Midbrain (tissue), 1 donor: ENCODE results near the gene COX8A.
"Not testable (repeated sequence)": the region's sequence is repeated elsewhere in the genome, so short reads cannot be mapped to it uniquely, and the experiment has no call there.

ENCODE experiments used
- DNase-seq: peaks from one replicate; lab custom pipeline; 2025; lab: John Stamatoyannopoulos, UW

Gene COX8A

DNA sequence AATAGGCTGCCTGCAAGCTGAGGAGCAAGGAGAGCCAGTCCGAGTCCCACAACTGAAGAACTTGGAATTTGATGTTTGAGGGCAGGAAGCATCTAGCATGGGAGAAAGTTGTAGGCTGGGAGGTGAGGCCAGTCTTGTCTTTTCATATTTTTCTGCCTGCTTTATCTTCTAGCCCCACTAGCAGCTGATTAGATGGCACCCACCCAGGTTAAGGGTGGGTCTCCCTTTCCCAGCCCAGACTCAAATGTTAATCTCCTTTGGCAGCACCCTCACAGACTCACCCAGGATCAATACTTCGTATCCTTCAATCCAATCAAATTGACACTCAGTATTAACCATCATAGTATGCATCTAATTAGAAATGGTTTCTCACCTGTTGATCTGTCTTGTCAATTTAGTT lies 5.0 kb upstream of the COX8A start:
- DNase-seq: no peak

DNA sequence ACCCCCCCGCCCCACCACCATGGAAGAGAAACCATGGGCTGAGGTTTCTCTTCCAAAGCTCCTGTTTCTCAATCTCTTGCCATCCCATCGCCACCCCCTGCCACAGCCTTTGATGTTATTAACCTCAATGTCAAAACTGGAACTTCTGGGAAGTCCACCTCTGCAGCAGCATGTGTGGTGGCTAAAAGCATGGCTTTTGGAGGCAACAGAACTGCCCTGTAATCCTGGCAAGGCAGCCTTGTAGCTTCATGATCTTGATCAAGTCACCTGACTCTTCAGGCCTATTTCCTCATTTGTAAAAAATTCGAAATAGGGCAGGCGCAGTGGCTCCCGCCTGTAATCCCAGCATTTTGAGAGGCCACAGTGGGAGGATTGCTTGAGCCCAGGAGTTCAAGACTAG lies 3.5 kb upstream of the COX8A start:
- no peak for DNase-seq

DNA sequence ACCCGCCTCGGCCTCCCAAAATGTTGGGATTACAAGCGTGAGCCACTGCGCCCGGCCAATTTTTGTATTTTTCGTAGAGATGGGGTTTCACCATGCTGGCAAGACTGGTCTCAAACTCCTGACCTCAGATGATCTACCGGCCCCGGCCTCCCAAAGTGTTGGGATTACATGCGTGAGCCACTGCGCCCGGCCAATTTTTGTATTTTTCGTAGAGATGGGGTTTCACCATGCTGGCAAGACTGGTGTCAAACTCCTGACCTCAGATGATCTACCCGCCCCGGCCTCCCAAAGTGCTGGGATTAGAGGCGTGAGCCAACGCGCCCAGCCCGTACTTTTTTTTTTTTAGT lies 535 bp upstream of the COX8A start:
- not testable (repeated sequence) for DNase-seq

- no peak for DNase-seq
Measured at GRCh38 chr11:63978551-63979239, 4.3 kb downstream of the COX8A start.

GRCh38 chr11:63979426-63979825 lies 5.0 kb downstream of the COX8A start:
- DNase-seq: no peak

DNA sequence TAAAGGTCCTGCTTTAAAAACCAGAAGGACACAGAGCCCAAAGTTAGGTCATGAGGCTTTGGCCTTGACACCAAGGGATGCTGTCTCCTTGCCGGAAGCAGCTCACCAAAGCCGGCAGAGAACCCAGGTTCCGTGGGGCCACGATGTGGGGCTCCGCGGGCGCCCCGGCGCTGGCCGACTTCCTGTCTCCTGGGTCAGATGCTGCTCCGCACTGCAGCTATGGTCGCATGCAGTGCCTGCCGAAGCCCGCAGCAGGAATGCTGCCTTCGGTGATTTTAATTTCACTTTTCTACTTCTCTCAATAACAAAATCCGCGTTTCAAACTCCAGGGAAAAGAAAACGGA lies 11.4 kb downstream of the COX8A start:
- no peak for DNase-seq

DNA sequence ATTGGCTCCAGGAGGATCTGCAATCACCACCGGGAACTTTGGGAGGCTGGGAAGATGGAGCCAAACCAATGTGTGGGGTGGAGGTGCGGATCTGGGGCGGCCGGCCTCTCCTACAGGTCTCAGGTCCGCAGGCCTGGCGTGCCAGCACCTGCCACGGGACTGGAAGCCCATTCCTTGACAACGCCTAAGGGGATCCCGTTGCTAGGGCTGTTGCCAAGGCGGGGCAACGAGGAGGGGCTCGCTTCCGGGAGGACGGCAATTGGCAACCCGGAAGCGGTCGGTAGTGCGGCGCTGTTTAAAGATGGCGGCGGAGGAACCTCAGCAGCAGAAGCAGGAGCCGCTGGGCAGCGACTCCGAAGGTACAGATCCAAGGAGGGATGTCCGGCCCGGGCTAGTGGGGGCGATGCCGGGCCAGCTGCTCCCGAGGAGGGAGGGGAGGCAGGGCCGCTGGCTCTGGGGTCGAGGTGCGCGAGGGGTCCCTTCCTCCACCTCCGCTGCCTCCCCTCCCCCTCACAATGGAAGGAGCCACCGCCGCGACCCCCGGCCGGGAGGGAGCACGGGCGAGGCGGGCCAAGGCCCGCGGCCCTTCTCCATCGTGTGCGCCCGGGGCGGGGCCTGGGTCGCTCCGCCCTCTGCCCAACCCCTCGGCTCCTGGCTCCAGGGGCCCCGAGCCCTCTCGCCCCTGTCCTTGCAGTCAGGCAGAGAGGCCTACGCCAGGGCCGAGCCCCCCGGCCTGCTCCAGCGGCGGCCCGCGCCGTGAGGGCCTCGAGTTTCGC lies 11.9 kb downstream of the COX8A start, which contains the start of gene OTUB1:
Gene OTUB1 (plus strand): TSS at position 283 of the 776 bp plus-strand sequence. CDS start 19 bp downstream, at position 302.
- DNase-seq: peak; percentile 88

GRCh38 chr11:63986932-63987513 lies 12.6 kb downstream of the COX8A start:
- no peak for DNase-seq

GRCh38 chr11:63991558-63991957 lies 17.1 kb downstream of the COX8A start:
- DNase-seq: no peak

DNA sequence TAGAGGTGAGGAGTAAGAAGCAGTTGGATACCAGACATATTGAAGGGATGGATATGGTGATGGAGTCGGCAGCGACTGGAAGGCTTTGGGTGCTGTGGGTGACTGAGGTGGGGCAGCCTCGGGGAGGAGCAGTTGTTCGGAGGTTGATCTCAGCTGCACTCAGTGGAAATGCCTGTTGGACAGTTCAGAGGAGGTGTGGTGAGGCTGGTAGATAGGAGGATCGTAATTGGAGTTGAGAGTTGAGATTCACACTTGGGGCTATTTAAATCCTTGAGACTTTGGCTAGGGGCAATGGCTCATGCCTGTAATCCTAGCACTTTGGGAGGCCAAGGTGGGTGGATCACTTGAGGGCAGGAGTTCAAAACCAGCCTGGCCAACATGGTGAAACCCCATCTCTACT lies 18.7 kb downstream of the COX8A start:
- DNase-seq: no peak

DNA sequence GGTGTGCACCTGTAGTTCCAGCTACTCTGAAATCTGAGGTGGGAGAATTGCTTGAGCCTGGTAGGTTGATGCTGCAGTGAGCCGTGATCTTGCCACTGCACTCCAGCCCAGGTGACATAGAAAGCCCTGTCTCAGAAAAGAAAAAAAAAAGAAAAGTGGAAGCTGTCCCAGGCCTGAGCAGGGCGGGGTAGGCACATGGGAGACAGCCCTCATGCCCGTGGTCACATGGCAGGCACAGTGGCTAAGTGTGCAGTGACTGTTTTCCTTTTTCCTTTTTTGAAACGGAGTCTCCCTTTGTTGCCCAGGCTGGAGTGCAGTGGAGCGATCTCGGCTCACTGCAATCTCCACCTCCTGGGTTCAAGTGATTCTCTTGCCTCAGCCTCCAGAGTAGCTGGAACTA lies 19.6 kb downstream of the COX8A start:
- DNase-seq: no peak

DNA sequence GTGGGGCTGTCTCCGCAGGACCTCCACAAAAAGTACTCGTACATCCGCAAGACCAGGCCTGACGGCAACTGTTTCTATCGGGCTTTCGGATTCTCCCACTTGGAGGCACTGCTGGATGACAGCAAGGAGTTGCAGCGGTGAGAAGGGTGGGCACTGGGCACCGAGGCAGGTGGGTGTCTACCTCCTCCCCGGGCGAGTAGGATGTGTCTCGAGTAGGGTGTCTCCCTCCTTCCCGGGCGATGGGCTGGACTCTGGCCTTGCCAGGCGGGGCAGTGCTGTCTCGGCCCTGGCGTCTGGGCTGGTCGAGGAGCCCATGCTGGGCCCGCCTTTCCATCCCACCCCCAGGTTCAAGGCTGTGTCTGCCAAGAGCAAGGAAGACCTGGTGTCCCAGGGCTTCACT lies 22.1 kb downstream of the COX8A start:
- DNase-seq: no peak

DNA sequence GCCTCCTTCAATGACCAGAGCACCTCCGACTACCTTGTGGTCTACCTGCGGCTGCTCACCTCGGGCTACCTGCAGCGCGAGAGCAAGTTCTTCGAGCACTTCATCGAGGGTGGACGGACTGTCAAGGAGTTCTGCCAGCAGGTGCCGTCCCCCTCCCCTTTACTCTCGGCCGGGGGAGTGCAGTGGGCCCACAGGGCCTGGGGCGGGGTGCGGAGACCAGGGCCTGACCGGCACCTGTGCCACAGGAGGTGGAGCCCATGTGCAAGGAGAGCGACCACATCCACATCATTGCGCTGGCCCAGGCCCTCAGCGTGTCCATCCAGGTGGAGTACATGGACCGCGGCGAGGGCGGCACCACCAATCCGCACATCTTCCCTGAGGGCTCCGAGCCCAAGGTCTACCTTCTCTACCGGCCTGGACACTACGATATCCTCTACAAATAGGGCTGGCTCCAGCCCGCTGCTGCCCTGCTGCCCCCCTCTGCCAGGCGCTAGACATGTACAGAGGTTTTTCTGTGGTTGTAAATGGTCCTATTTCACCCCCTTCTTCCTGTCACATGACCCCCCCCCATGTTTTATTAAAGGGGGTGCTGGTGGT lies 22.8 kb downstream of the COX8A start:
- DNase-seq: no peak

DNA sequence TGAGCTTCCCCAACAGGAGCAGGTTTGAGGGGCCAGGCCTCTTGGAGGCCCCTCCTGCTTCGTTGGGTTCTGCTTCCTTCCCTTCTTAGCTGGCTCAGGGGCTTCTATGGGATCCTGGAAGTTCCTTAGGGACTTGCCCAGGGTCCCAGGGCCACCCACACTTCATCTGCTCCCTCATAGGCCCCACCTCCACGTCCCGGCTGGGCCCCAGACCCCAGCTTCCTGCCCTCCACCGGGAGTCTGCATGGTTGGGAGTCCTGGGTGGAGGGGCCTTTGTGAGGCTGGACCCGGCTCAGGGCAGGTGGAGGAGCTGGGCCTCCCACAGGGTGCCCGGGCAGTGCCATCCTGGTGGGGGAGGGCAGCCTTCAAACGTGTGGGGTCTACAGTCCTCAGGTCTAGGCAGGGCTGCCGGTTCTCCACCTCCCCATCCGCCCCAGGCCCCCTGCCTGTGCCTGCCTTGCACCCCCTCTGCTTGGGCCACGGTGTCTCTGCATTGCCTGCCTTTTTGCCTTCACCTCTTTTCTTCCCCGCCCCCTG lies 23.4 kb downstream of the COX8A start:
- no peak for DNase-seq

GRCh38 chr11:63998558-63999348 lies 24.3 kb downstream of the COX8A start:
- DNase-seq: no peak

GRCh38 chr11:63999349-64000025 lies 25.1 kb downstream of the COX8A start:
- DNase-seq: no peak

GRCh38 chr11:64000026-64000739 lies 25.8 kb downstream of the COX8A start:
- DNase-seq: peak; percentile 62

GRCh38 chr11:64000740-64001483 lies 26.5 kb downstream of the COX8A start:
- DNase-seq: no peak

DNA sequence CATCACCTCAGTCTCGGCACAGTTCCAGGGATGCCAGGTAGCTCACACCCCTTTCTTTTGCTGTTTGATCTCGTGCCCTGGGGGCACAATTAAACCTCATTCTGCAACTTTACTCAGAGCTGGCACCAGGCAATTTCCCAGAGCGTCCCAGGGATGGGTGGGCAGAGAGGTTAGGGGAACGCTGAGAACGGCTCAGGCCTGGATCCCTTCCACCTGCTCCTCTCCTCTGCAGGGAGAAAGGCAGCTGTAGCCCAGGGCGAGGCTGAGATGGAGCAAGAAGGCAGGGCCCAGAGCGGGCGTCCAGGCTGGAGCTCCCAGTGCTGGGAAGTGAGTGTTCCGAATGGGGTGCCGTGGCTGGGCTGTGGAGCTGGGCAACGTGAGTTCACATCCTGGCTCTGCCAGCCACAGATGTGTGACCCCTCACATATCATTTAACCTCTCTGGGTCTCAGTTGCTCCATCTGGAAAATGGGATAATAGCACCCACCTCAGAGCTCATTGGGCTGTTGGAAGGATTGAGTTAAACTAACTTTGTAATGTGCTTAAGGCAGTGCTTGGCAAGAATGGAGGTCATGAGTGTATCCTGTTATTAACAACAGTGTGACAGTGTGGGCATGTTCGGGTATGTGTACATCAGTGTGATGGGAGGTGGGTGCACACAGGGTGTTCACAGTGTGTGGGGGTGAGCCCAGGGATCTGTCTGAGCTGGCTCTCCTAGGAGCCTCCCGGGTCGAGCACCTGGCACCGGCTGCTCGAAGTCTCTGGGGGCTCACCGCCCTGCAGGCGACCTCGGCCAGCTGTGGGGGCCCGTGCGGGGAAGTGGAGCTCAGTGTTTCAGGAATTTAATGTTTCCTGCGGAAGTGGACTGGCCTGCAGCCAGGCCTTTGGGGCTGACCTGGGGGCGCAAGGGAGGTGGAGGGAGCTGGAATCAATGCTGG lies 27.3 kb downstream of the COX8A start:
- DNase-seq: no peak
